GM12874 (cell line): ENCODE data around the gene BPIFA2.

ENCODE experiments used
- TF ChIP-seq, protein P1 (sequence below): IDR thresholded peaks from 2 replicates; pipeline ENCODE4 v1.5.1; 2011; ENCODE audit warnings: low read depth, mild to moderate bottlenecking, control low read depth, low read length, moderate library complexity; ENCODE audit not compliant: insufficient read depth

BPIFA2 gene, protein sequence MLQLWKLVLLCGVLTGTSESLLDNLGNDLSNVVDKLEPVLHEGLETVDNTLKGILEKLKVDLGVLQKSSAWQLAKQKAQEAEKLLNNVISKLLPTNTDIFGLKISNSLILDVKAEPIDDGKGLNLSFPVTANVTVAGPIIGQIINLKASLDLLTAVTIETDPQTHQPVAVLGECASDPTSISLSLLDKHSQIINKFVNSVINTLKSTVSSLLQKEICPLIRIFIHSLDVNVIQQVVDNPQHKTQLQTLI

DNA sequence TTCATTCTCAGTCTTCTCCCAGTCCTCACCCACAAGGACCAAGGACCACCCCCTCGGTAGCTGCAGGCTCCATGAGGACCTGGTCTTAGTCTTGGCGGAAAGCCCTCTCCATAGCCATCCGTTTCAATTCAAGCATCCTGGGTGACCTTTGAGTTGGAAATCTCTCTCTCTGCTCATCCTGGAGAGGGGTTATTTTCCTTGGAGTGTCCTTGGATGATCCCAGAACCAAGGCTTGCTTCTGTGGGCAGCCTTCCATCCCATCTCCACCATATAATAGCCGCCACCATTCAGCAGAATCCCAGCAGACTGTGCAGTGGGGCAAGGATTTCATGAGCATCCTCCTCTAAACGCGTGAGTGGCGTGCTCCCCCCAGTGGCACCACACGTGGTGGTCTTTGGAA lies at the start of gene BPIFA2:
Gene BPIFA2 (plus strand): TSS at position 301 of the 400 bp plus-strand sequence. CDS start 987 bp downstream, outside the sequence.
- TF ChIP-seq, protein P1, sequence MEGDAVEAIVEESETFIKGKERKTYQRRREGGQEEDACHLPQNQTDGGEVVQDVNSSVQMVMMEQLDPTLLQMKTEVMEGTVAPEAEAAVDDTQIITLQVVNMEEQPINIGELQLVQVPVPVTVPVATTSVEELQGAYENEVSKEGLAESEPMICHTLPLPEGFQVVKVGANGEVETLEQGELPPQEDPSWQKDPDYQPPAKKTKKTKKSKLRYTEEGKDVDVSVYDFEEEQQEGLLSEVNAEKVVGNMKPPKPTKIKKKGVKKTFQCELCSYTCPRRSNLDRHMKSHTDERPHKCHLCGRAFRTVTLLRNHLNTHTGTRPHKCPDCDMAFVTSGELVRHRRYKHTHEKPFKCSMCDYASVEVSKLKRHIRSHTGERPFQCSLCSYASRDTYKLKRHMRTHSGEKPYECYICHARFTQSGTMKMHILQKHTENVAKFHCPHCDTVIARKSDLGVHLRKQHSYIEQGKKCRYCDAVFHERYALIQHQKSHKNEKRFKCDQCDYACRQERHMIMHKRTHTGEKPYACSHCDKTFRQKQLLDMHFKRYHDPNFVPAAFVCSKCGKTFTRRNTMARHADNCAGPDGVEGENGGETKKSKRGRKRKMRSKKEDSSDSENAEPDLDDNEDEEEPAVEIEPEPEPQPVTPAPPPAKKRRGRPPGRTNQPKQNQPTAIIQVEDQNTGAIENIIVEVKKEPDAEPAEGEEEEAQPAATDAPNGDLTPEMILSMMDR: no peak

GRCh38 chr20:33119725-33120720 lies 47.9 kb upstream of the BPIFA2 start:
- TF ChIP-seq, protein P1: no peak

DNA sequence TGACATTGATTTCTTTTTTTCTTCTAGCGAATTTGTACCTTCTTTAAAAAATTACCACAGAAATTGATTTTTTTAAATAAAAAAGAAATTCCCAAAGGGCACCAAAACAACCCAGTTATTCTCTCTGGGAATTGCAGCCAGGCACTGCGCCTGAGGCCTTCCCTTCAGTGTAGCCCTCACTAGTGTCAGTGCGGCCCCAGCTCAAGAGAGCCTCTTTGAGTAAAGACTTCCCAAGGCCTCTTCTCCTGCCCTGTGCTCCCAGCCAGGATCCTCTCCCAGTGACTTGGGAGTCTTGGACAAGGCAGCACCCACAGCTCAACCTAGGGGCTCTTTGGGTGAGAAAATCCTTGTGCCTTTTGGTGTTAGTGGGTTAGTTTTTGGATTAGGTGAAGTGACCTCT lies 47.0 kb upstream of the BPIFA2 start:
- TF ChIP-seq, protein P1: no peak

- TF ChIP-seq, protein P1: no peak
Measured at GRCh38 chr20:33124261-33124660, 43.7 kb upstream of the BPIFA2 start.

DNA sequence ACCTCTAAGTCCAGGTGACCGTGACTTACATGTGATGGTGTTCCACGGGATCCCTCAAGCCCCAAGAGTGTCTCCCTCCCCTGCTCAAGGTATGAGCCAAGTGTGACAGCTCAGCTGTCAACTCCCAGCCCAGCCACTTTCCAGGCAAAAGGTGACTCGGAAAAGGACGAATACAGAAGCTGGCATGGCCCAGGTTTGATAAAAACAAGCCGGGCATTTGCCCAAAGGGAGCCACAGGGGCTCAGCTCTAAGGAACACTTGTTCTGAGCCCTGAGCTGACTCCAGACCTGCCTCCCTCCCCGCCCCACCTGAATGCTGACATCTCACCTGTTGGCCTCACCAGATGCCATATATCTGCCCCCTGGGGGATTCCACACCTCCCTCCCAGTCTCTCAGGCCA lies 43.0 kb upstream of the BPIFA2 start:
- TF ChIP-seq, protein P1: no peak

- TF ChIP-seq, protein P1: no peak
Measured at GRCh38 chr20:33125983-33126382, 42.0 kb upstream of the BPIFA2 start.

DNA sequence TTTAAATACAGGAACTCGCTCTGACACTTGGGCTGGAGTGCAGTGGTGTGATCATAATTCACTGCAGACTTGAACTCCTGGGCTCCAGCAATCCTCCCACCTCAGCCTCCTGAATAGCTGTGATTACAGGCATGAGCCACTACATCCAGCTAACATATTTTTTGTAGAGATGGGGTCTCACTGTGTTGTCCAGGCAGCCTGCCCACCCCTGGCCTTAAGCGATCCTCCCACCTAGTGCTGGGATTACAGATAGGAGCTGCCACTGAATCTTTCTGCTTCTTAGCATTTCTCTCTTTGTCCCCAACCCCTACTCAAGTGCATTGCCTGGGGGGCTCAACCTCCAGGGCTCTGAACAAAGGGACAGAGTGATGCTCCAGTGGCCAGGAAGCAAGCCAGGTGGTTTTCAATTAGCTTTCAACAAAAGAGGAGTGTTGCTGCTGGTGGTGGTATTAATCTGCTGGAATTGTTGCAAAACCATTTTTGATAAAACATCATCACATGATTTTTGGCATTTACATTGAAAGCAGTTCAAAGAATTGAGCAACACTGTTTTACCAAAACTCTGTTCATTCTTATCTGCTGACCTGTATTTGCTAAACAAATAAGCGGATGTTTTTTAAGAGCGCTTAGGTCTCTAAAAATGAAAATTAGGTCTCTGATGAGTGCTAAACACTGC lies 40.4 kb upstream of the BPIFA2 start:
- TF ChIP-seq, protein P1: no peak
